Parathyroid adenoma (tissue), 2 donors: ENCODE measurements around the gene ANTXRL.
"Not testable (repeated sequence)": the region's sequence is repeated elsewhere in the genome, so short reads cannot be mapped to it uniquely, and the experiment has no call there.

Experiments used
- H2AFZ ChIP-seq: fragments of 300-600 bp; sonication (generic); one replicate; pipeline ENCODE4 v1.7.0; 2017; ENCODE audit warnings: antibody characterized with exemption, mild to moderate bottlenecking
- H3K27ac ChIP-seq: fragments of 300-600 bp; sonication (generic); one replicate; pipeline ENCODE4 v1.7.0; 2017
- H3K27me3 ChIP-seq: fragments of 300-600 bp; sonication (generic); one replicate; pipeline ENCODE4 v1.7.0; 2017; ENCODE audit warnings: low read length; ENCODE audit not compliant: control insufficient read depth, insufficient read depth
- H3K36me3 ChIP-seq: fragments of 300-600 bp; sonication (generic); one replicate; pipeline ENCODE4 v1.7.0; 2017; ENCODE audit warnings: low read length; ENCODE audit not compliant: control insufficient read depth, insufficient read depth
- H3K4me1 ChIP-seq: fragments of 300-600 bp; sonication (generic); one replicate; pipeline ENCODE4 v1.7.0; 2017; ENCODE audit warnings: control low read depth
- H3K4me2 ChIP-seq: fragments of 300-600 bp; sonication (generic); one replicate; pipeline ENCODE4 v1.7.0; 2017; ENCODE audit warnings: low read length
- H3K4me3 ChIP-seq: fragments of 300-600 bp; sonication (generic); one replicate; pipeline ENCODE4 v1.7.0; 2017; ENCODE audit warnings: low read depth, low read length
- H3K79me2 ChIP-seq: fragments of 300-600 bp; sonication (generic); one replicate; pipeline ENCODE4 v1.7.0; 2017; ENCODE audit warnings: control low read depth
- H3K9ac ChIP-seq: fragments of 300-600 bp; sonication (generic); one replicate; pipeline ENCODE4 v1.7.0; 2017; ENCODE audit warnings: mild to moderate bottlenecking
- H3K9me3 ChIP-seq: fragments of 300-600 bp; sonication (generic); one replicate; pipeline ENCODE4 v1.7.0; 2017; ENCODE audit warnings: low read length; ENCODE audit not compliant: control insufficient read depth
- CTCF ChIP-seq: fragments of 300-600 bp; sonication (generic); IDR thresholded peaks from one replicate; pipeline ENCODE4 v1.7.0; 2017; ENCODE audit warnings: antibody characterized with exemption, mild to moderate bottlenecking
- donor health status: primary hyperparathyroidism.

Gene ANTXRL

GRCh38 chr10:46301721-46302479 is 15.1 kb downstream of the ANTXRL start:
- H3K4me2 ChIP-seq = no peak overlapping the region
- no peak overlapping the region for H2AFZ ChIP-seq
- no peak for TF ChIP-seq CTCF

GRCh38 chr10:46302765-46303352 is 16.1 kb downstream of the ANTXRL start:
- H3K4me3 ChIP-seq, H3K4me2 ChIP-seq, H3K9ac ChIP-seq, H2AFZ ChIP-seq, H3K27me3 ChIP-seq, H3K36me3 ChIP-seq, H3K9me3 ChIP-seq, H3K79me2 ChIP-seq, H3K27ac ChIP-seq: not testable (repeated sequence)
- peaks cover 47% of the 10 kb centered on the region for H3K4me1 ChIP-seq

More at GRCh38 chr10:46301721-46302479, 15.1 kb downstream of the ANTXRL start:
- Histone ChIP-seq H3K27me3 (no peaks in the 10 kb centered on the region), H3K4me1 (peaks cover 42% of the 10 kb centered on the region), H3K27ac (no peak overlapping the region), H3K36me3 (no peaks in the 10 kb centered on the region), H3K79me2 (no peaks in the 10 kb centered on the region), H3K4me3 (no peak overlapping the region), H3K9me3 (no peaks in the 10 kb centered on the region), H3K9ac (no peak overlapping the region)

- no peaks in the 10 kb centered on the region for H3K36me3 ChIP-seq
- peaks cover 52% of the 10 kb centered on the region for H3K4me1 ChIP-seq
- H2AFZ ChIP-seq = no peak overlapping the region
- H3K9me3 ChIP-seq = no peaks in the 10 kb centered on the region
- TF ChIP-seq CTCF = no peak
- H3K79me2 ChIP-seq = no peaks in the 10 kb centered on the region
- H3K27me3 ChIP-seq = no peaks in the 10 kb centered on the region
- H3K9ac ChIP-seq = no peak overlapping the region
- H3K4me2 ChIP-seq = no peak overlapping the region
- no peak overlapping the region for H3K4me3 ChIP-seq
- no peak overlapping the region for H3K27ac ChIP-seq
These were observed 17.3 kb downstream of the ANTXRL start for GRCh38 chr10:46304062-46304461.

GRCh38 chr10:46304671-46305070 is 17.9 kb downstream of the ANTXRL start:
- H3K4me1 ChIP-seq = peaks cover 47% of the 10 kb centered on the region
- not testable (repeated sequence) for H3K9me3 ChIP-seq, H2AFZ ChIP-seq, H3K27me3 ChIP-seq, H3K9ac ChIP-seq, H3K4me3 ChIP-seq, H3K79me2 ChIP-seq, H3K36me3 ChIP-seq, H3K4me2 ChIP-seq, H3K27ac ChIP-seq

GRCh38 chr10:46305079-46305818 is 18.5 kb downstream of the ANTXRL start:
- Histone ChIP-seq H3K27me3 (no peaks in the 10 kb centered on the region), H3K79me2 (no peaks in the 10 kb centered on the region), H3K9me3 (no peaks in the 10 kb centered on the region), H2AFZ (peak overlapping the region; percentile 4), H3K27ac (peak overlapping the region; percentile 57), H3K9ac (no peak overlapping the region), H3K4me3 (no peak overlapping the region), H3K4me2 (no peak overlapping the region), H3K4me1 (peaks cover 47% of the 10 kb centered on the region), H3K36me3 (no peaks in the 10 kb centered on the region)
- no peak for TF ChIP-seq CTCF
